OCI-LY7 (cell line): Measurements from ENCODE around the gene LRRC7. TPM values are rescaled to one million over a fixed set of nuclear protein-coding genes. Genes with fewer than 3 reads are reported as not detected.

Experiments used
- BruUV-seq: library from RNA; stranded (reverse); fragments of 400-500 nt; replicated peaks from 2 replicates; lab custom pipeline; 2021; lab: Mats Ljungman, UMichigan
- CTCF ChIA-PET: fragments of 300-600 bp; sonication (Branson Sonifier 250); formaldehyde crosslinking; loops from one replicate; lab custom pipeline; 2022; ENCODE audit warnings: antibody characterized with exemption; ENCODE audit not compliant: unreplicated experiment; lab: Charles Lee
- POLR2A ChIA-PET: fragments of 300-600 bp; sonication (Branson Sonifier 250); formaldehyde crosslinking; loops from one replicate; lab custom pipeline; 2022; ENCODE audit warnings: antibody characterized with exemption; lab: Charles Lee
- DNase-seq: peaks from one replicate; pipeline ENCODE4 v3.0.0-alpha.2; 2015; ENCODE audit warnings: low spot score
- H2AFZ ChIP-seq: fragments of 200-600 bp; sonication (generic), shearing (Covaris generic); 2 replicates; pipeline ENCODE4 v1.6.1; 2014; ENCODE audit warnings: mild to moderate bottlenecking, antibody characterized with exemption, low read length, moderate library complexity
- H3K27ac ChIP-seq: fragments of 200-600 bp; sonication (generic); 2 replicates; pipeline ENCODE4 v1.5.1; 2014; ENCODE audit warnings: mixed run types, low read depth, mild to moderate bottlenecking, moderate library complexity, low read length, inconsistent platforms; ENCODE audit not compliant: poor library complexity, severe bottlenecking
- H3K36me3 ChIP-seq: fragments of 200-600 bp; sonication (generic); 2 replicates; pipeline ENCODE4 v1.6.1; 2014; ENCODE audit warnings: mild to moderate bottlenecking, antibody characterized with exemption, low read length, moderate library complexity, mixed read lengths; ENCODE audit not compliant: insufficient read depth
- H3K4me1 ChIP-seq: fragments of 200-600 bp; sonication (generic); 2 replicates; pipeline ENCODE4 v1.5.1; 2014; ENCODE audit warnings: mild to moderate bottlenecking, low read length; ENCODE audit not compliant: insufficient read depth, poor library complexity, severe bottlenecking
- H3K4me2 ChIP-seq: fragments of 200-600 bp; sonication (generic); 2 replicates; pipeline ENCODE4 v1.6.1; 2014; ENCODE audit warnings: mild to moderate bottlenecking, low read length
- H3K4me3 ChIP-seq: fragments of 200-600 bp; sonication (generic); 2 replicates; pipeline ENCODE4 v1.5.1; 2014; ENCODE audit warnings: mild to moderate bottlenecking, low read depth, low read length; ENCODE audit not compliant: poor library complexity, severe bottlenecking
- H3K79me2 ChIP-seq: fragments of 200-600 bp; sonication (generic); 2 replicates; pipeline ENCODE4 v1.6.1; 2016; ENCODE audit warnings: low read depth, mild to moderate bottlenecking, low read length, moderate library complexity, mixed read lengths; ENCODE audit not compliant: insufficient read depth
- H3K9me2 ChIP-seq: fragments of 200-600 bp; sonication (generic); 2 replicates; pipeline ENCODE4 v1.6.1; 2016; ENCODE audit warnings: mild to moderate bottlenecking, low read length, mixed read lengths; ENCODE audit not compliant: insufficient read depth
- H3K9me3 ChIP-seq: fragments of 200-600 bp; sonication (generic); 2 replicates; pipeline ENCODE4 v1.6.1; 2014; ENCODE audit warnings: mild to moderate bottlenecking, mixed run types, low read length, mixed read lengths
- H4K20me1 ChIP-seq: fragments of 200-600 bp; sonication (generic); 2 replicates; pipeline ENCODE4 v1.6.1; 2014; ENCODE audit warnings: mild to moderate bottlenecking, antibody characterized with exemption, low read length, moderate library complexity, mixed read lengths; ENCODE audit not compliant: insufficient read depth
- CTCF ChIP-seq: fragments of 200-600 bp; sonication (generic); conservative IDR thresholded peaks from 2 replicates; pipeline ENCODE4 v1.5.1; 2014; ENCODE audit warnings: mild to moderate bottlenecking, antibody characterized with exemption, low read length, moderate library complexity, mixed read lengths
- EZH2phosphoT487 ChIP-seq: fragments of 200-600 bp; sonication (generic); IDR thresholded peaks from 2 replicates; pipeline ENCODE4 v1.6.1; 2018; ENCODE audit warnings: low read depth, borderline replicate concordance, mild to moderate bottlenecking, mixed run types, antibody characterized with exemption, low read length, moderate library complexity, mixed read lengths
- intact Hi-C: fragments of 100-400 bp; cut with micrococcal nuclease; formaldehyde crosslinking; loops from one replicate; pipeline ENCODE4 v1.10.0; 2022; ENCODE audit not compliant: unreplicated experiment
- total RNA-seq, 2 experiments: library from RNA; depleted of rRNA in 1 of 2; stranded (reverse); fragments of >200 nt in 1 of 2; shearing (Covaris generic) in 1 of 2; gene quantifications; 2 replicates each; pipeline ENCODE4 v1.2.3, GENCODE V29; 2014 to 2022

Gene LRRC7
- total RNA-seq, 2 experiments from 2014 or later, result not detected

- Histone ChIP-seq H3K36me3 (no peaks in the 10 kb centered on the region), H2AFZ (no peak overlapping the region), H3K9me2 (no peaks in the 10 kb centered on the region), H3K9me3 (no peaks in the 10 kb centered on the region), H3K4me3 (no peak overlapping the region), H3K4me1 (no peaks in the 10 kb centered on the region), H3K4me2 (no peak overlapping the region), H3K27ac (no peak overlapping the region), H3K79me2 (no peaks in the 10 kb centered on the region), H4K20me1 (no peaks in the 10 kb centered on the region)
- ChIA-PET CTCF (no interaction called here), POLR2A (no interaction called here)
- DNase-seq, result no peak
- intact Hi-C loops, result no loop called here
- BruUV-seq, result no TSS peak
- TF ChIP-seq CTCF (no peak), EZH2phosphoT487 (no peak)
These were observed 209.7 kb downstream of the LRRC7 start for GRCh38 chr1:69777423-69777822.

- H3K9me2 ChIP-seq, result no peaks in the 10 kb centered on the region
- H3K9me3 ChIP-seq, result no peaks in the 10 kb centered on the region
- no peak overlapping the region for H3K4me3 ChIP-seq
- intact Hi-C loops, result no loop called here
- no peaks in the 10 kb centered on the region for H3K79me2 ChIP-seq
- no peaks in the 10 kb centered on the region for H3K36me3 ChIP-seq
- no peaks in the 10 kb centered on the region for H4K20me1 ChIP-seq
- H3K4me2 ChIP-seq, result no peak overlapping the region
- POLR2A ChIA-PET, result interaction anchor here (0.8 kb wide), 1 partner anchor 25 kb away, joined by 3 read pairs; no protein-coding TSS in a partner anchor
- no peak for DNase-seq
- TF ChIP-seq CTCF, result no peak
- no peak for TF ChIP-seq EZH2phosphoT487
- no peak overlapping the region for H3K27ac ChIP-seq
- no peaks in the 10 kb centered on the region for H3K4me1 ChIP-seq
- CTCF ChIA-PET, result no interaction called here
- BruUV-seq, result no TSS peak
- no peak overlapping the region for H2AFZ ChIP-seq
These were observed 210.2 kb downstream of the LRRC7 start for GRCh38 chr1:69777971-69778370.

- H3K27ac ChIP-seq, result no peak overlapping the region
- POLR2A ChIA-PET, result no interaction called here
- peak; percentile 41; the same call in 1 of the 2 replicates for TF ChIP-seq CTCF
- TF ChIP-seq EZH2phosphoT487, result no peak
- no TSS peak for BruUV-seq
- H3K4me1 ChIP-seq, result no peaks in the 10 kb centered on the region
- CTCF ChIA-PET, result no interaction called here
- H4K20me1 ChIP-seq, result no peaks in the 10 kb centered on the region
- peak; percentile 1 for DNase-seq
- no peak overlapping the region for H2AFZ ChIP-seq
- H3K36me3 ChIP-seq, result no peaks in the 10 kb centered on the region
- H3K4me2 ChIP-seq, result no peak overlapping the region
- no peaks in the 10 kb centered on the region for H3K79me2 ChIP-seq
- no peak overlapping the region for H3K4me3 ChIP-seq
- intact Hi-C loops, result no loop called here
- H3K9me3 ChIP-seq, result no peaks in the 10 kb centered on the region
- no peaks in the 10 kb centered on the region for H3K9me2 ChIP-seq
These were observed 219.4 kb downstream of the LRRC7 start for GRCh38 chr1:69787151-69787550.
